OCI-LY3 (cell line): ENCODE data around the gene TIPIN.

Experiments used
- CTCF ChIP-seq: fragments of 200-600, 300-600 bp; sonication (generic); IDR thresholded peaks from 2 replicates; pipeline ENCODE4 v1.5.1; 2014; ENCODE audit warnings: antibody characterized with exemption, low read length, low read depth
- EZH2phosphoT487 ChIP-seq: fragments of 200-600 bp; shearing (Covaris generic); IDR thresholded peaks from 2 replicates; pipeline ENCODE4 v1.6.1; 2018; ENCODE audit warnings: antibody characterized with exemption, mixed run types, low read depth

- TF ChIP-seq CTCF, result no peak
- TF ChIP-seq EZH2phosphoT487, result no peak
Measured at GRCh38 chr15:66405007-66405406, 48.5 kb upstream of the TIPIN start.
